H1 (cell line): ENCODE results near the gene ZNF513. TPM values are rescaled to one million over a fixed set of nuclear protein-coding genes. Genes with fewer than 3 reads are reported as not detected.

ENCODE experiments used
- CTCF ChIA-PET: fragments of 300-600 bp; sonication (Branson Sonifier 250); formaldehyde crosslinking; loops from one replicate; lab custom pipeline; 2021; ENCODE audit not compliant: partially characterized antibody; lab: Charles Lee
- POLR2A ChIA-PET: fragments of 300-600 bp; sonication (Branson Sonifier 250); formaldehyde crosslinking; loops from one replicate; lab custom pipeline; 2021; ENCODE audit warnings: inconsistent platforms; ENCODE audit not compliant: partially characterized antibody; lab: Charles Lee
- DNase-seq, 2 experiments: peaks; one replicate each; pipeline versions ENCODE4 v3.0.0 to v3.0.0-alpha.2; 2010 to 2022; ENCODE audit warnings: low spot score in 2 of 2, low read depth in 1 of 2, mixed read lengths in 1 of 2
- FAIRE-seq: peaks from 2 replicates; lab custom pipeline; 2011; peaks lifted over from hg19 to GRCh38; lab: Jason Lieb, UNC
- H2AFZ ChIP-seq: 2 replicates; pipeline ENCODE4 v1.8.1; 2012; ENCODE audit warnings: low read length, inconsistent platforms
- H2AK5ac ChIP-seq: 2 replicates; pipeline ENCODE4 v1.6.1; 2013; ENCODE audit warnings: low read depth, low read length
- H2BK120ac ChIP-seq: replicated peaks from 2 replicates; pipeline ENCODE3; 2013; ENCODE audit warnings: low read depth, low read length, inconsistent platforms
- H2BK12ac ChIP-seq: 2 replicates; pipeline ENCODE4 v1.6.1; 2013; ENCODE audit warnings: low read depth, low read length
- H2BK15ac ChIP-seq: 2 replicates; pipeline ENCODE4 v1.6.1; 2013; ENCODE audit warnings: low read length
- H2BK20ac ChIP-seq: 2 replicates; pipeline ENCODE4 v1.6.1; 2013; ENCODE audit warnings: low read length
- H2BK5ac ChIP-seq: 2 replicates; pipeline ENCODE4 v1.6.1; 2013; ENCODE audit warnings: low read depth, low read length
- H3K14ac ChIP-seq: 2 replicates; pipeline ENCODE4 v1.6.1; 2013; ENCODE audit warnings: inconsistent platforms; ENCODE audit not compliant: insufficient read length
- H3K18ac ChIP-seq: 2 replicates; pipeline ENCODE4 v1.6.1; 2013; ENCODE audit warnings: low read length; ENCODE audit errors: extremely low read depth
- H3K23ac ChIP-seq: 2 replicates; pipeline ENCODE4 v1.6.1; 2013; ENCODE audit warnings: inconsistent platforms; ENCODE audit not compliant: insufficient read length
- H3K23me2 ChIP-seq: 2 replicates; pipeline ENCODE4 v1.6.1; 2013; ENCODE audit warnings: low read depth, low read length
- H3K27ac ChIP-seq: 2 replicates; pipeline ENCODE4 v1.6.1; 2011; ENCODE audit warnings: low read depth, low read length, inconsistent platforms
- H3K27me3 ChIP-seq, 4 experiments: replicated peaks in 1 of 4; 1 replicate in 1 of 4; 2 replicates in 3 of 4; pipeline versions ENCODE4 v1.6.1 to v1.8.1; 2011 to 2013; ENCODE audit warnings: low read length in 3 of 4, mild to moderate bottlenecking in 3 of 4, inconsistent platforms in 2 of 4, mixed read lengths in 2 of 4, moderate library complexity in 1 of 4; ENCODE audit not compliant: control insufficient read depth in 3 of 4, insufficient read depth in 3 of 4; ENCODE audit errors: extremely low read depth in 1 of 4
- H3K36me3 ChIP-seq, 4 experiments: 2 replicates each; pipeline versions ENCODE4 v1.6.1 to v1.8.1; 2011 to 2013; ENCODE audit warnings: mild to moderate bottlenecking in 4 of 4, low read length in 3 of 4, moderate library complexity in 2 of 4, control low read depth in 1 of 4, inconsistent platforms in 1 of 4; ENCODE audit not compliant: insufficient read depth in 4 of 4, control insufficient read depth in 2 of 4
- H3K4ac ChIP-seq: replicated peaks from 2 replicates; pipeline ENCODE3; 2013; ENCODE audit warnings: low read length, low read depth, mixed read lengths, inconsistent platforms; ENCODE audit not compliant: insufficient read length
- H3K4me1 ChIP-seq, 4 experiments: replicated peaks in 1 of 4; 1 replicate in 1 of 4; 2 replicates in 3 of 4; pipeline versions ENCODE4 v1.6.1 to v1.8.1; 2011 to 2013; ENCODE audit warnings: low read length in 3 of 4, inconsistent platforms in 2 of 4, mixed read lengths in 1 of 4; ENCODE audit not compliant: insufficient read depth in 4 of 4, control insufficient read depth in 3 of 4
- H3K4me2 ChIP-seq, 2 experiments: 2 replicates each; pipeline versions ENCODE4 v1.6.1 to v1.8.1; 2011 to 2013; ENCODE audit warnings: low read depth in 2 of 2, low read length in 2 of 2, control low read depth in 1 of 2, inconsistent platforms in 1 of 2, mild to moderate bottlenecking in 1 of 2; ENCODE audit not compliant: insufficient read depth in 1 of 2
- H3K4me3 ChIP-seq, 4 experiments: fragments of 200-600, 300-600 bp in 1 of 4; sonication (generic), shearing (Covaris generic), sonication (Bioruptor Twin) in 1 of 4; 2 replicates each; pipeline versions ENCODE4 v1.5.1 to v1.8.1; 2011 to 2016; ENCODE audit warnings: low read length in 4 of 4, low read depth in 3 of 4, control low read depth in 2 of 4, inconsistent platforms in 2 of 4, mild to moderate bottlenecking in 2 of 4, mixed read lengths in 1 of 4, moderate library complexity in 1 of 4; ENCODE audit not compliant: insufficient read depth in 2 of 4; ENCODE audit errors: extremely low read depth in 1 of 4
- H3K56ac ChIP-seq: replicated peaks from 2 replicates; pipeline ENCODE3; 2013; ENCODE audit warnings: low read depth, mild to moderate bottlenecking, mixed read lengths, low read length, inconsistent platforms; ENCODE audit not compliant: insufficient read length
- H3K79me1 ChIP-seq: 2 replicates; pipeline ENCODE4 v1.6.1; 2013; ENCODE audit warnings: low read depth, low read length, control low read depth
- H3K79me2 ChIP-seq, 2 experiments: 2 replicates each; pipeline versions ENCODE4 v1.6.1 to v1.8.1; 2012 to 2013; ENCODE audit warnings: low read length in 2 of 2, mild to moderate bottlenecking in 2 of 2, inconsistent platforms in 1 of 2; ENCODE audit not compliant: insufficient read depth in 2 of 2, control insufficient read depth in 1 of 2
- H3K9ac ChIP-seq, 4 experiments: replicated peaks in 1 of 4; 1 replicate in 1 of 4; 2 replicates in 3 of 4; pipeline versions ENCODE4 v1.6.1 to v1.8.1; 2011 to 2013; ENCODE audit warnings: low read depth in 3 of 4, low read length in 3 of 4, control low read depth in 2 of 4, mild to moderate bottlenecking in 2 of 4, moderate library complexity in 2 of 4, inconsistent platforms in 1 of 4; ENCODE audit errors: extremely low read depth in 1 of 4
- H3K9me3 ChIP-seq, 2 experiments: 2 replicates each; pipeline versions ENCODE4 v1.6.1 to v1.8.1; 2012 to 2013; ENCODE audit warnings: mild to moderate bottlenecking in 2 of 2, moderate library complexity in 2 of 2, control low read depth in 1 of 2, inconsistent platforms in 1 of 2, low read depth in 1 of 2, low read length in 1 of 2, mixed read lengths in 1 of 2; ENCODE audit not compliant: insufficient read depth in 2 of 2
- H4K20me1 ChIP-seq, 2 experiments: replicated peaks in 1 of 2; 2 replicates each; pipeline versions ENCODE3 to v1.8.1; 2011 to 2013; ENCODE audit warnings: inconsistent platforms in 2 of 2, low read length in 2 of 2, mild to moderate bottlenecking in 1 of 2; ENCODE audit not compliant: insufficient read depth in 2 of 2, control insufficient read depth in 1 of 2
- H4K5ac ChIP-seq: 2 replicates; pipeline ENCODE4 v1.6.1; 2013; ENCODE audit warnings: low read length, low read depth, mixed read lengths, inconsistent platforms; ENCODE audit not compliant: insufficient read length
- H4K8ac ChIP-seq: 2 replicates; pipeline ENCODE4 v1.8.0; 2013; ENCODE audit warnings: mild to moderate bottlenecking, moderate library complexity, low read length, inconsistent platforms; ENCODE audit not compliant: insufficient read depth; ENCODE audit errors: extremely low read depth
- H4K91ac ChIP-seq: replicated peaks from 2 replicates; pipeline ENCODE3; 2013; ENCODE audit warnings: low read length, mixed read lengths, inconsistent platforms; ENCODE audit not compliant: insufficient read length
- CEBPB ChIP-seq: IDR thresholded peaks from 2 replicates; pipeline ENCODE4 v1.6.1; 2012; ENCODE audit warnings: low read depth, low read length
- CREB1 ChIP-seq: IDR thresholded peaks from 2 replicates; pipeline ENCODE4 v1.6.1; 2012; ENCODE audit warnings: inconsistent platforms
- EZH2 ChIP-seq: fragments of 200-600 bp; sonication (generic); IDR thresholded peaks from 2 replicates; pipeline ENCODE4 v1.7.1; 2012; ENCODE audit warnings: low read depth, mild to moderate bottlenecking, moderate library complexity, low read length, inconsistent platforms; ENCODE audit not compliant: severe bottlenecking
- JUN ChIP-seq: IDR thresholded peaks from 2 replicates; pipeline ENCODE4 v1.6.1; 2011; ENCODE audit warnings: low read depth, mild to moderate bottlenecking, improper control_type of control experiment, low read length
- KDM4A ChIP-seq: IDR thresholded peaks from one replicate; pipeline ENCODE4 v1.7.1; 2012; ENCODE audit warnings: low read depth, mild to moderate bottlenecking, moderate library complexity, low read length, inconsistent platforms; ENCODE audit not compliant: severe bottlenecking
- PHF8 ChIP-seq: fragments of 200-600 bp; sonication (generic); conservative IDR thresholded peaks from 2 replicates; pipeline ENCODE4 v1.7.1; 2012; ENCODE audit warnings: low read depth, mild to moderate bottlenecking, inconsistent platforms, low read length, moderate library complexity
- SIRT6 ChIP-seq: IDR thresholded peaks from one replicate; pipeline ENCODE4 v1.7.1; 2012; ENCODE audit warnings: low read length, inconsistent platforms
- SRF ChIP-seq: IDR thresholded peaks from 2 replicates; pipeline ENCODE4 v1.6.1; 2011; ENCODE audit warnings: mild to moderate bottlenecking, low read depth, low read length, moderate library complexity
- YY1 ChIP-seq: IDR thresholded peaks from 2 replicates; pipeline ENCODE4 v1.6.1; 2011; ENCODE audit warnings: low read depth, mild to moderate bottlenecking, low read length
- ZNF274 ChIP-seq: IDR thresholded peaks from 2 replicates; pipeline ENCODE4 v1.7.0; 2012; ENCODE audit warnings: low read length, borderline replicate concordance; ENCODE audit errors: extremely low read depth
- WGBS, 2 experiments: shearing (Covaris generic) in 1 of 2; methylation state at CpG; one replicate each; pipeline versions ENCODE4 v1.1.6 to v1.1.7; 2013 to 2015; ENCODE audit warnings: low lambda C conversion rate in 2 of 2, mixed read lengths in 2 of 2, inconsistent platforms in 1 of 2, low coverage in 1 of 2, missing lambda C conversion rate in 1 of 2; ENCODE audit not compliant: insufficient replicate concordance in 2 of 2, insufficient coverage in 1 of 2, insufficient read length in 1 of 2; ENCODE audit errors: extremely low coverage in 1 of 2, missing lambda C conversion rate in 1 of 2; 5-methylcytosine and 5-hydroxymethylcytosine counted together
- polyA plus RNA-seq, 7 experiments: library from polyadenylated mRNA; depleted of rRNA in 3 of 7; stranded (reverse) in 5 of 7; unstranded in 2 of 7; fragments of >200 nt in 5 of 7; fragments of 200-250 nt in 2 of 7; gene quantifications; 1 replicate in 5 of 7; 2 replicates in 1 of 7; 4 replicates in 1 of 7; pipeline versions ENCODE4 v1.2.1 to v1.2.3, GENCODE V29; 2011 to 2013; ENCODE audit warnings: missing spikeins in 2 of 7, mixed read lengths in 2 of 7
- total RNA-seq: library from RNA; stranded (reverse); fragmentation: NEBNext Ultra II Directional; extraction: Animal tissue kit (Norgen Biotek cat#: 25700); gene quantifications from 2 replicates; pipeline ENCODE4 v1.2.1, GENCODE V29; 2021
- TF ChIP-seq, protein P1 (sequence below): IDR thresholded peaks from 2 replicates; pipeline ENCODE4 v1.6.1; 2012; ENCODE audit warnings: inconsistent platforms
- TF ChIP-seq, protein P2 (sequence below), 3 experiments: IDR thresholded peaks; 1 replicate in 2 of 3; 2 replicates in 1 of 3; pipeline versions ENCODE4 v1.5.1 to v1.6.1; 2011; ENCODE audit warnings: low read length in 3 of 3, mild to moderate bottlenecking in 3 of 3, inconsistent platforms in 2 of 3, low read depth in 1 of 3, moderate library complexity in 1 of 3; ENCODE audit not compliant: insufficient read depth in 1 of 3; ENCODE audit errors: control extremely low read depth in 1 of 3

Gene ZNF513
- total and polyA plus RNA-seq, 2 of the 8 experiments (the other 6 are each of a cell fraction or from before 2014, with no cell fraction given), result 17.3 to 29.5 TPM

DNA sequence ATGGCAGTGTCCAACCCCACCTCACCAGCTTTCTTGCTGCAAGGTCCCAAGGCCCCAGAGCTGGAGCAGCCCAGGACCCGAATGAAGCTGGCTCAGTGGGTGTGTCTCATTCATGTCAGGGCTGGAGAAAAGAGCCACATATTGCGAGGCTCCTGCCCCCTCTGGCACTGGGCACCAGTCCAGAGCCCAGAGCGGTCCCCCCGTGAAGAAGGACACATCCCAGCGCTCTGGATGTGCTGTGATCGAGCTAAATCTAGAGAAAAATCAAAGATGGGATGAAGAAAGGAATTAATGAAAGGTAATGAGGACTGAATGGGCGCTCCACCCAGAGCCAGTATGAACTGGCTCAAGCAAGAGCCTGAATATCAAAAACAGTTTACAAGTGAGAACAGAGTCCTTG is 44.4 kb downstream of the ZNF513 start:
- FAIRE-seq (no peak), DNase-seq (no peak)
- H3K27ac ChIP-seq, result no peak overlapping the region
- H3K27me3 ChIP-seq, result no peaks in the 10 kb centered on the region
- peaks cover 0 to 2% of the 10 kb centered on the region in 2 experiments for H4K20me1 ChIP-seq
- no peaks in the 10 kb centered on the region for H3K79me2 ChIP-seq
- H3K4ac ChIP-seq, result no peak overlapping the region
- H3K4me3 ChIP-seq, result no peak overlapping the region
- no peak overlapping the region for H2BK5ac ChIP-seq
- H3K9ac ChIP-seq, result no peak overlapping the region
- no peaks in the 10 kb centered on the region for H3K23me2 ChIP-seq
- H2AFZ ChIP-seq, result no peak overlapping the region
- H3K18ac ChIP-seq, result no peak overlapping the region
- no peak overlapping the region for H2AK5ac ChIP-seq
- peaks cover 30 to 76% (median 62%) of the 10 kb centered on the region in 4 experiments; a peak in 7 of 8 replicates for H3K36me3 ChIP-seq
- H2BK15ac ChIP-seq, result no peak overlapping the region
- H3K4me2 ChIP-seq, result no peak overlapping the region
- H3K14ac ChIP-seq, result no peak overlapping the region
- no peak overlapping the region for H4K8ac ChIP-seq
- H3K9me3 ChIP-seq, result no peaks in the 10 kb centered on the region
- POLR2A ChIA-PET, result interaction anchor here (1.1 to 2.4 kb wide), 8 partner anchors 10 to 33 kb away, joined by 3 to 18 read pairs (median 3); partner anchors contain the start of genes GTF3C2 and MPV17
- H4K91ac ChIP-seq, result no peak overlapping the region
- no peaks in the 10 kb centered on the region for H3K4me1 ChIP-seq
- H3K23ac ChIP-seq, result no peak overlapping the region
- H2BK12ac ChIP-seq, result no peak overlapping the region
- no peak overlapping the region for H4K5ac ChIP-seq
- 96% methylated on average over 7 of the region's 7 CpGs; no CpG with 5 or more reads in 1 of the 2 experiments for WGBS, 2 experiments
- no peak overlapping the region for H3K56ac ChIP-seq
- H2BK20ac ChIP-seq, result no peak overlapping the region
- CTCF ChIA-PET, result interaction anchor here (0.9 to 2.5 kb wide), 2 partner anchors 15 to 57 kb away, joined by 5 to 8 read pairs; no protein-coding TSS in a partner anchor
- no peak overlapping the region for H2BK120ac ChIP-seq
- H3K79me1 ChIP-seq, result no peaks in the 10 kb centered on the region
- TF ChIP-seq EZH2 (no peak), CEBPB (no peak), PHF8 (no peak), SRF (no peak), SIRT6 (no peak), CREB1 (no peak), KDM4A (no peak), JUN (no peak), YY1 (no peak), ZNF274 (no peak)
- TF ChIP-seq, protein P1, sequence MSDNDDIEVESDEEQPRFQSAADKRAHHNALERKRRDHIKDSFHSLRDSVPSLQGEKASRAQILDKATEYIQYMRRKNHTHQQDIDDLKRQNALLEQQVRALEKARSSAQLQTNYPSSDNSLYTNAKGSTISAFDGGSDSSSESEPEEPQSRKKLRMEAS, result no peak
- TF ChIP-seq, protein P2, sequence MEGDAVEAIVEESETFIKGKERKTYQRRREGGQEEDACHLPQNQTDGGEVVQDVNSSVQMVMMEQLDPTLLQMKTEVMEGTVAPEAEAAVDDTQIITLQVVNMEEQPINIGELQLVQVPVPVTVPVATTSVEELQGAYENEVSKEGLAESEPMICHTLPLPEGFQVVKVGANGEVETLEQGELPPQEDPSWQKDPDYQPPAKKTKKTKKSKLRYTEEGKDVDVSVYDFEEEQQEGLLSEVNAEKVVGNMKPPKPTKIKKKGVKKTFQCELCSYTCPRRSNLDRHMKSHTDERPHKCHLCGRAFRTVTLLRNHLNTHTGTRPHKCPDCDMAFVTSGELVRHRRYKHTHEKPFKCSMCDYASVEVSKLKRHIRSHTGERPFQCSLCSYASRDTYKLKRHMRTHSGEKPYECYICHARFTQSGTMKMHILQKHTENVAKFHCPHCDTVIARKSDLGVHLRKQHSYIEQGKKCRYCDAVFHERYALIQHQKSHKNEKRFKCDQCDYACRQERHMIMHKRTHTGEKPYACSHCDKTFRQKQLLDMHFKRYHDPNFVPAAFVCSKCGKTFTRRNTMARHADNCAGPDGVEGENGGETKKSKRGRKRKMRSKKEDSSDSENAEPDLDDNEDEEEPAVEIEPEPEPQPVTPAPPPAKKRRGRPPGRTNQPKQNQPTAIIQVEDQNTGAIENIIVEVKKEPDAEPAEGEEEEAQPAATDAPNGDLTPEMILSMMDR (IDR thresholded peaks at IDR 0.05; ENCODE audit: control extremely low read depth in 1 of 3, insufficient read depth in 1 of 3, low read depth in 1 of 3, low read length in 3 of 3), result no peak
